Ovary (tissue), 3 donors: ENCODE results near the gene AOPEP.

Experiments
- CTCF ChIP-seq, 3 donors: fragments of 450-650 bp in 2 of 3; fragments of 200-600 bp in 1 of 3; IDR thresholded peaks; one replicate each; pipeline versions ENCODE4 v1.5.1 to v1.8.0; 2016 to 2022; ENCODE audit warnings: antibody characterized with exemption in 3 of 3, mild to moderate bottlenecking in 1 of 3
- POLR2A ChIP-seq: fragments of 450-650 bp; IDR thresholded peaks from one replicate; pipeline ENCODE4 v1.6.1; 2017; ENCODE audit warnings: antibody characterized with exemption, mild to moderate bottlenecking, moderate library complexity
- donor health status: DM: no; HTN: no; CAD: no.

GRCh38 chr9:94719878-94720277, 6.6 kb upstream of the AOPEP start:
- TF ChIP-seq CTCF (IDR thresholded peaks at IDR 0.05) = no peak
- TF ChIP-seq POLR2A = no peak
